Renal cortical epithelial cell (primary cell): Measurements from ENCODE around the gene TCEAL9. TPM values are rescaled to one million over a fixed set of nuclear protein-coding genes. Genes with fewer than 3 reads are reported as not detected.

Source experiments
- DNase-seq: peaks from one replicate; pipeline ENCODE4 v3.0.0-alpha.2; 2011; ENCODE audit warnings: low read depth
- total RNA-seq: library from RNA; depleted of rRNA; stranded (reverse); fragments of >200 nt; gene quantifications from 2 replicates; pipeline ENCODE4 v1.2.3, GENCODE V29; 2014

TCEAL9 gene
- total RNA-seq, 1 donor from 2014 or later, result 164 TPM

GRCh38 chrX:103373581-103373980, 17.3 kb downstream of the TCEAL9 start:
- peak; percentile 68 for DNase-seq

- no peak for DNase-seq
Observed at GRCh38 chrX:103376118-103376978, 20.0 kb downstream of the TCEAL9 start, which contains the start of gene BEX3. TSS of gene BEX3 (plus strand) at chrX:103376538. CDS start at chrX:103377522, 984 bp downstream.

GRCh38 chrX:103376979-103377324, 20.6 kb downstream of the TCEAL9 start:
- DNase-seq, result no peak

GRCh38 chrX:103378990-103379389, 22.7 kb downstream of the TCEAL9 start:
- no peak for DNase-seq

- no peak for DNase-seq
Observed at GRCh38 chrX:103382877-103383276, 26.6 kb downstream of the TCEAL9 start.

GRCh38 chrX:103384672-103385071, 28.4 kb downstream of the TCEAL9 start:
- no peak for DNase-seq

GRCh38 chrX:103385283-103385830, 29.1 kb downstream of the TCEAL9 start:
- DNase-seq, result peak; percentile 78

- DNase-seq, result no peak
Observed at GRCh38 chrX:103386332-103386731, 30.0 kb downstream of the TCEAL9 start.

GRCh38 chrX:103393487-103393886, 37.2 kb downstream of the TCEAL9 start:
- DNase-seq, result no peak

- DNase-seq, result peak; percentile 79
Observed at GRCh38 chrX:103396186-103396585, 39.9 kb downstream of the TCEAL9 start.

- DNase-seq, result no peak
Observed at GRCh38 chrX:103396660-103397059, 40.4 kb downstream of the TCEAL9 start.

GRCh38 chrX:103397707-103398106, 41.4 kb downstream of the TCEAL9 start:
- DNase-seq, result no peak

GRCh38 chrX:103398421-103398864, 42.1 kb downstream of the TCEAL9 start:
- DNase-seq, result peak; percentile 82

GRCh38 chrX:103399744-103400143, 43.4 kb downstream of the TCEAL9 start:
- no peak for DNase-seq

GRCh38 chrX:103400931-103401330, 44.6 kb downstream of the TCEAL9 start:
- DNase-seq, result peak; percentile 77

GRCh38 chrX:103404231-103405008, 48.1 kb downstream of the TCEAL9 start:
- peak; percentile 84 for DNase-seq

GRCh38 chrX:103405009-103405333, 48.7 kb downstream of the TCEAL9 start:
- DNase-seq, result no peak

GRCh38 chrX:103406256-103406655, 50.0 kb downstream of the TCEAL9 start:
- no peak for DNase-seq

GRCh38 chrX:103407776-103408175, 51.5 kb downstream of the TCEAL9 start:
- no peak for DNase-seq
